ENCODE data around the gene MYO7B.

- TF ChIP-seq CTCF (IDR thresholded peaks at IDR 0.05; ENCODE audit: borderline replicate concordance, extremely low read depth, low read length, poor library complexity, severe bottlenecking) (no peak), EZH2 (IDR thresholded peaks at IDR 0.05; ENCODE audit: borderline replicate concordance, low read depth, low read length, severe bottlenecking) (no peak)
These were observed 113.7 kb downstream of the MYO7B start for GRCh38 chr2:127649100-127649611.
